Caco-2 (cell line): Measurements from ENCODE around the gene MPI. TPM values are rescaled to one million over a fixed set of nuclear protein-coding genes. Genes with fewer than 3 reads are reported as not detected.

Source experiments
- BruUV-seq: library from RNA; stranded (reverse); fragments of 400-500 nt; replicated peaks from 2 replicates; lab custom pipeline; 2021; lab: Mats Ljungman, UMichigan
- CTCF ChIA-PET: fragments of 300-600 bp; sonication (Branson Sonifier 250); formaldehyde crosslinking; loops from one replicate; lab custom pipeline; 2022; ENCODE audit warnings: antibody characterized with exemption; lab: Charles Lee
- POLR2A ChIA-PET: fragments of 300-600 bp; sonication (Branson Sonifier 250); formaldehyde crosslinking; loops from one replicate; lab custom pipeline; 2022; ENCODE audit warnings: antibody characterized with exemption; lab: Charles Lee
- DNase-seq, 2 experiments: peaks; one replicate each; pipeline versions ENCODE4 v3.0.0 to v3.0.0-alpha.2; 2020 to 2022
- H3K27me3 ChIP-seq: replicated peaks from 2 replicates; pipeline ENCODE4 v1.6.0; 2011; ENCODE audit warnings: low read length; ENCODE audit not compliant: control insufficient read depth, insufficient read depth
- H3K36me3 ChIP-seq: 2 replicates; pipeline ENCODE4 v1.5.1; 2011; ENCODE audit warnings: low read length; ENCODE audit not compliant: control insufficient read depth, insufficient read depth
- H3K4me1 ChIP-seq: fragments of 250-450 bp; sonication (Bioruptor Pico); 2 replicates; pipeline ENCODE4 v1.5.1; 2020; ENCODE audit warnings: mild to moderate bottlenecking
- H3K4me3 ChIP-seq: 2 replicates; pipeline ENCODE4 v1.5.1; 2011; ENCODE audit warnings: low read depth, mild to moderate bottlenecking, control low read depth, low read length
- H3K9me3 ChIP-seq: fragments of 250-450 bp; sonication (Bioruptor Pico); 2 replicates; pipeline ENCODE4 v1.5.1; 2020; ENCODE audit warnings: mild to moderate bottlenecking, moderate library complexity
- H3K27ac Mint-ChIP-seq: one replicate; pipeline ENCODE4 v1.8.0; 2022; ENCODE audit warnings: mixed read lengths; ENCODE audit not compliant: unreplicated experiment
- H3K27me3 Mint-ChIP-seq: one replicate; pipeline ENCODE4 v1.8.0; 2022; ENCODE audit warnings: mixed read lengths; ENCODE audit not compliant: insufficient read depth, unreplicated experiment
- H3K36me3 Mint-ChIP-seq: one replicate; pipeline ENCODE4 v1.8.0; 2022; ENCODE audit warnings: mild to moderate bottlenecking, mixed read lengths; ENCODE audit not compliant: insufficient read depth, unreplicated experiment
- H3K4me1 Mint-ChIP-seq: one replicate; pipeline ENCODE4 v1.8.0; 2022; ENCODE audit warnings: low read depth, mixed read lengths; ENCODE audit not compliant: unreplicated experiment
- H3K4me3 Mint-ChIP-seq: one replicate; pipeline ENCODE4 v1.8.0; 2022; ENCODE audit warnings: mild to moderate bottlenecking, moderate library complexity, mixed read lengths; ENCODE audit not compliant: unreplicated experiment
- H3K9me3 Mint-ChIP-seq: one replicate; pipeline ENCODE4 v1.8.0; 2022; ENCODE audit warnings: mixed read lengths; ENCODE audit not compliant: unreplicated experiment
- CTCF ChIP-seq, 2 experiments: fragments of 200-600 bp in 1 of 2; IDR thresholded peaks; 1 replicate in 1 of 2; 2 replicates in 1 of 2; pipeline versions ENCODE4 v1.5.1 to v1.8.0; 2011 to 2022; ENCODE audit warnings: antibody characterized with exemption in 1 of 2, control low read depth in 1 of 2, inconsistent platforms in 1 of 2, low read depth in 1 of 2, low read length in 1 of 2, mild to moderate bottlenecking in 1 of 2, moderate library complexity in 1 of 2; ENCODE audit not compliant: insufficient read depth in 1 of 2, severe bottlenecking in 1 of 2, unreplicated experiment in 1 of 2
- intact Hi-C: fragments of 100-400 bp; cut with micrococcal nuclease; formaldehyde crosslinking; loops from one replicate; pipeline ENCODE4 v1.10.0; 2022; ENCODE audit not compliant: unreplicated experiment
- total RNA-seq: library from RNA; stranded (reverse); gene quantifications from 2 replicates; pipeline ENCODE4 v1.2.3, GENCODE V29; 2022

The MPI gene
- total RNA-seq, 1 experiment from 2014 or later = 29.1 TPM

- no peak overlapping the region for H3K4me3 Mint-ChIP-seq
- no peak for DNase-seq
- H3K27me3 ChIP-seq = no peaks in the 10 kb centered on the region
- peaks cover 6% of the 10 kb centered on the region for H3K4me1 Mint-ChIP-seq
- intact Hi-C loops = no loop called here
- no peaks in the 10 kb centered on the region for H3K9me3 Mint-ChIP-seq
- no peaks in the 10 kb centered on the region for H3K9me3 ChIP-seq
- ChIA-PET CTCF (no interaction called here), POLR2A (interaction anchor here (0.7 kb wide), 1 partner anchor 24 kb away, joined by 5 read pairs; no protein-coding TSS in a partner anchor)
- no peaks in the 10 kb centered on the region; the same call in 1 of the 2 replicates for H3K36me3 ChIP-seq
- no peak overlapping the region for H3K4me3 ChIP-seq
- TF ChIP-seq CTCF (IDR thresholded peaks at IDR 0.05; ENCODE audit: insufficient read depth in 1 of 2, low read depth in 1 of 2, low read length in 1 of 2, severe bottlenecking in 1 of 2, unreplicated experiment in 1 of 2) = no peak
- no peak overlapping the region for H3K27ac Mint-ChIP-seq
- H3K27me3 Mint-ChIP-seq = no peaks in the 10 kb centered on the region
- BruUV-seq = no TSS peak
- H3K36me3 Mint-ChIP-seq = peaks cover 56% of the 10 kb centered on the region
- H3K4me1 ChIP-seq = peaks cover 13% of the 10 kb centered on the region
Measured at GRCh38 chr15:74845581-74845980, 44.3 kb upstream of the MPI start.

- H3K36me3 Mint-ChIP-seq = peaks cover 65% of the 10 kb centered on the region
- no peaks in the 10 kb centered on the region for H3K9me3 Mint-ChIP-seq
- no peaks in the 10 kb centered on the region for H3K9me3 ChIP-seq
- intact Hi-C loops = no loop called here
- CTCF ChIA-PET = no interaction called here
- peaks cover 10% of the 10 kb centered on the region for H3K4me1 ChIP-seq
- no peak overlapping the region for H3K4me3 Mint-ChIP-seq
- H3K4me1 Mint-ChIP-seq = peaks cover 6% of the 10 kb centered on the region
- no peaks in the 10 kb centered on the region for H3K27me3 ChIP-seq
- no peaks in the 10 kb centered on the region; the same call in 1 of the 2 replicates for H3K36me3 ChIP-seq
- no peak overlapping the region for H3K4me3 ChIP-seq
- TF ChIP-seq CTCF (IDR thresholded peaks at IDR 0.05; ENCODE audit: insufficient read depth in 1 of 2, low read depth in 1 of 2, low read length in 1 of 2, severe bottlenecking in 1 of 2, unreplicated experiment in 1 of 2) = no peak
- no peaks in the 10 kb centered on the region for H3K27me3 Mint-ChIP-seq
- POLR2A ChIA-PET = no interaction called here
- H3K27ac Mint-ChIP-seq = no peak overlapping the region
- BruUV-seq = no TSS peak
- no peak for DNase-seq
Measured at GRCh38 chr15:74847432-74847831, 42.4 kb upstream of the MPI start.

GRCh38 chr15:74850393-74850792 is 39.4 kb upstream of the MPI start:
- H3K27me3 ChIP-seq = no peaks in the 10 kb centered on the region
- no peak for DNase-seq
- Mint-ChIP-seq H3K9me3 (no peaks in the 10 kb centered on the region), H3K4me1 (no peaks in the 10 kb centered on the region), H3K36me3 (peaks cover 54% of the 10 kb centered on the region), H3K27me3 (no peaks in the 10 kb centered on the region), H3K4me3 (no peak overlapping the region), H3K27ac (no peak overlapping the region)
- no peak for TF ChIP-seq CTCF (IDR thresholded peaks at IDR 0.05; ENCODE audit: insufficient read depth in 1 of 2, low read depth in 1 of 2, low read length in 1 of 2, severe bottlenecking in 1 of 2, unreplicated experiment in 1 of 2)
- H3K36me3 ChIP-seq = no peaks in the 10 kb centered on the region; the same call in none of the 2 replicates
- ChIA-PET CTCF (no interaction called here), POLR2A (no interaction called here)
- H3K4me1 ChIP-seq = no peaks in the 10 kb centered on the region
- intact Hi-C loops = no loop called here
- no TSS peak for BruUV-seq
- H3K9me3 ChIP-seq = no peaks in the 10 kb centered on the region
- H3K4me3 ChIP-seq = no peak overlapping the region
